Sigmoid colon (tissue), 7 donors: ENCODE data around the gene SMC4. TPM values are rescaled to one million over a fixed set of nuclear protein-coding genes. Genes with fewer than 3 reads are reported as not detected.

Source experiments
- DNase-seq: peaks from one replicate; pipeline ENCODE4 v3.0.0-alpha.2; 2019
- H3K27ac ChIP-seq, 4 donors: fragments of 200-600 bp; sonication (generic); one replicate each; pipeline ENCODE4 v1.5.1; 2016 to 2019; ENCODE audit warnings: mild to moderate bottlenecking in 1 of 4
- H3K27me3 ChIP-seq, 3 donors: fragments of 200-600 bp; sonication (generic); one replicate each; pipeline ENCODE4 v1.5.1; 2019; ENCODE audit warnings: mild to moderate bottlenecking in 1 of 3
- H3K36me3 ChIP-seq, 4 donors: fragments of 200-600 bp; sonication (generic); one replicate each; pipeline ENCODE4 v1.5.1; 2016 to 2019
- H3K4me1 ChIP-seq, 4 donors: fragments of 200-600 bp; sonication (generic); one replicate each; pipeline ENCODE4 v1.5.1; 2017 to 2019
- H3K4me3 ChIP-seq, 4 donors: fragments of 200-600 bp; sonication (generic); one replicate each; pipeline ENCODE4 v1.5.1; 2017 to 2019; ENCODE audit warnings: mild to moderate bottlenecking in 2 of 4, moderate library complexity in 1 of 4
- H3K9me3 ChIP-seq, 4 donors: fragments of 200-600 bp in 3 of 4; sonication (generic) in 3 of 4; one replicate each; pipeline versions ENCODE4 v1.5.1 to v1.6.1; 2013 to 2019
- CTCF ChIP-seq, 4 experiments: fragments of 450-650 bp in 3 of 4; fragments of 200-600 bp in 1 of 4; IDR thresholded peaks; one replicate each; pipeline ENCODE4 v1.5.1; 2016 to 2019; ENCODE audit warnings: antibody characterized with exemption in 4 of 4, mild to moderate bottlenecking in 3 of 4, moderate library complexity in 2 of 4
- EP300 ChIP-seq, 4 donors: sonication (generic); formaldehyde crosslinking; IDR thresholded peaks; one replicate each; pipeline ENCODE4 v1.6.1; 2017; ENCODE audit warnings: antibody characterized with exemption in 4 of 4
- POLR2A ChIP-seq, 2 donors: fragments of 450-650 bp; IDR thresholded peaks; one replicate each; pipeline ENCODE4 v1.6.1; 2016; ENCODE audit warnings: antibody characterized with exemption in 2 of 2, mild to moderate bottlenecking in 2 of 2, moderate library complexity in 2 of 2
- POLR2AphosphoS5 ChIP-seq, 4 donors: sonication (generic); formaldehyde crosslinking; IDR thresholded peaks; one replicate each; pipeline ENCODE4 v1.6.1; 2017; ENCODE audit warnings: antibody characterized with exemption in 4 of 4
- WGBS, 2 donors: extraction: QIAGEN DNeasy Blood & Tissue Kit; methylation state at CpG; one replicate each; pipeline ENCODE4 v1.1.7; 2013; 5-methylcytosine and 5-hydroxymethylcytosine counted together
- intact Hi-C: fragments of 100-400 bp; cut with DNase I; formaldehyde crosslinking; loops from one replicate; pipeline ENCODE4 v1.15.1; 2023
- polyA plus RNA-seq, 3 donors: library from polyadenylated mRNA; stranded (reverse); fragments of 200-250 nt; gene quantifications; one replicate each; pipeline ENCODE4 v1.2.3, GENCODE V29; 2013
- total RNA-seq, 4 donors: library from RNA; depleted of rRNA; stranded (reverse); fragments of >200 nt; gene quantifications; one replicate each; pipeline ENCODE4 v1.1.0, GENCODE V29; 2016
- donor health status: healthy with polysubstance abuse.
- donor health status: Bipolar disorder and iron deficiency.
- donor health status: healthy.

SMC4 gene
- total and polyA plus RNA-seq, 7 donors = 13.8 to 44.6 (median 28.0) TPM

- H3K4me1 ChIP-seq = peaks cover 0 to 26% (median 19%) of the 10 kb centered on the region in 4 donors
- intact Hi-C loops = loop anchor here (10.0 kb wide), 1 partner anchor 635 kb away; no protein-coding TSS in a partner anchor
Observed at GRCh38 chr3:160400030-160400701, 716 bp downstream of the SMC4 start.

GRCh38 chr3:160400702-160401150 lies 1.3 kb downstream of the SMC4 start:
- Histone ChIP-seq H3K9me3 (no peaks in the 10 kb centered on the region), H3K4me1 (peaks cover 0 to 26% (median 19%) of the 10 kb centered on the region in 4 donors), H3K27me3 (peaks cover 0 to 42% (median 15%) of the 10 kb centered on the region in 3 donors), H3K4me3 (peak overlapping the region; percentile 61 to 76 (median 68)), H3K27ac (peak overlapping the region; percentile 84 to 90 (median 86)), H3K36me3 (no peaks in the 10 kb centered on the region)
- intact Hi-C loops = loop anchor here (10.0 kb wide), 1 partner anchor 636 kb away; no protein-coding TSS in a partner anchor
- TF ChIP-seq CTCF (IDR thresholded peaks at IDR 0.05) = no peak
- TF ChIP-seq POLR2A (IDR thresholded peaks at IDR 0.05) = no peak
- TF ChIP-seq EP300 (IDR thresholded peaks at IDR 0.05) = no peak
- no peak for TF ChIP-seq POLR2AphosphoS5 (IDR thresholded peaks at IDR 0.05)
- whole genome bisulfite sequencing, 2 donors = 0% methylated on average over 51 of the region's 51 CpGs
- peak; percentile 60 for DNase-seq

More at GRCh38 chr3:160400030-160400701, 716 bp downstream of the SMC4 start:
- Histone ChIP-seq H3K27me3 (peaks cover 0 to 42% (median 15%) of the 10 kb centered on the region in 3 donors), H3K36me3 (no peaks in the 10 kb centered on the region), H3K4me3 (peak overlapping the region; percentile 61 to 76 (median 68)), H3K9me3 (no peaks in the 10 kb centered on the region), H3K27ac (peak overlapping the region; percentile 84 to 90 (median 86))
- TF ChIP-seq POLR2AphosphoS5 (IDR thresholded peaks at IDR 0.05) (peak in 1 of 4 donors; percentile 20), POLR2A (IDR thresholded peaks at IDR 0.05) (no peak)
- DNase-seq = peak; percentile 75
- 0% methylated on average over 49 of the region's 49 CpGs for WGBS, 2 donors

GRCh38 chr3:160401291-160402095 lies 2.0 kb downstream of the SMC4 start:
- Histone ChIP-seq H3K27ac (peak overlapping the region; percentile 84 to 90 (median 86)), H3K4me1 (peaks cover 0 to 26% (median 19%) of the 10 kb centered on the region in 4 donors), H3K4me3 (peak overlapping the region; percentile 61 to 76 (median 68)), H3K9me3 (no peaks in the 10 kb centered on the region), H3K36me3 (no peaks in the 10 kb centered on the region), H3K27me3 (peaks cover 0 to 42% (median 15%) of the 10 kb centered on the region in 3 donors)
- intact Hi-C loops = loop anchor here (10.0 kb wide), 1 partner anchor 637 kb away; no protein-coding TSS in a partner anchor
- DNase-seq = no peak
- TF ChIP-seq POLR2AphosphoS5 (IDR thresholded peaks at IDR 0.05) = peak in 1 of 4 donors; percentile 1
- TF ChIP-seq EP300 (IDR thresholded peaks at IDR 0.05) = no peak
- WGBS, 2 donors = 3 to 4% methylated on average over 16 of the region's 16 CpGs

GRCh38 chr3:160402221-160403027 lies 3.0 kb downstream of the SMC4 start:
- Histone ChIP-seq H3K4me3 (peak overlapping the region in 3 of 4 donors; percentile 61 to 76 (median 69)), H3K9me3 (no peaks in the 10 kb centered on the region), H3K36me3 (no peaks in the 10 kb centered on the region), H3K27ac (peak overlapping the region; percentile 22 to 90 (median 86)), H3K27me3 (peaks cover 0 to 42% (median 15%) of the 10 kb centered on the region in 3 donors), H3K4me1 (peaks cover 0 to 26% (median 19%) of the 10 kb centered on the region in 4 donors)
- 13 to 20% methylated on average over 11 of the region's 11 CpGs for WGBS, 2 donors
- intact Hi-C loops = loop anchor here (10.0 kb wide), 1 partner anchor 638 kb away; no protein-coding TSS in a partner anchor
- no peak for DNase-seq
- TF ChIP-seq POLR2A (IDR thresholded peaks at IDR 0.05) (no peak), EP300 (IDR thresholded peaks at IDR 0.05) (no peak), POLR2AphosphoS5 (IDR thresholded peaks at IDR 0.05) (no peak), CTCF (IDR thresholded peaks at IDR 0.05) (no peak)

GRCh38 chr3:160403028-160403545 lies 3.6 kb downstream of the SMC4 start:
- no peak for TF ChIP-seq CTCF (IDR thresholded peaks at IDR 0.05)
- no peak for TF ChIP-seq POLR2AphosphoS5 (IDR thresholded peaks at IDR 0.05)
- TF ChIP-seq POLR2A (IDR thresholded peaks at IDR 0.05) = no peak
- no peak for DNase-seq
- no peaks in the 10 kb centered on the region for H3K36me3 ChIP-seq
- peak overlapping the region in 3 of 4 donors; percentile 61 to 76 (median 69) for H3K4me3 ChIP-seq
- no peaks in the 10 kb centered on the region for H3K9me3 ChIP-seq
- WGBS, 2 donors = 8 to 31% methylated on average over 2 of the region's 2 CpGs
- H3K27ac ChIP-seq = peak overlapping the region; percentile 22 to 90 (median 86)
- H3K4me1 ChIP-seq = peaks cover 0 to 25% (median 16%) of the 10 kb centered on the region in 4 donors
- H3K27me3 ChIP-seq = peaks cover 0 to 42% (median 15%) of the 10 kb centered on the region in 3 donors
- intact Hi-C loops = loop anchor here (10.0 kb wide), 1 partner anchor 638 kb away; no protein-coding TSS in a partner anchor
